Vagina (tissue), 2 donors: Measurements from ENCODE around the gene DKC1. TPM values are rescaled to one million over a fixed set of nuclear protein-coding genes. Genes with fewer than 3 reads are reported as not detected.
"Not testable (repeated sequence)": the region's sequence is repeated elsewhere in the genome, so short reads cannot be mapped to it uniquely, and the experiment has no call there.

Source experiments
- DNase-seq, 2 donors: peaks; one replicate each; pipeline ENCODE4 v3.0.0-alpha.2; 2017; ENCODE audit errors: extremely low spot score in 2 of 2
- H3K27ac ChIP-seq: fragments of 200-600 bp; sonication (generic); one replicate; pipeline ENCODE4 v1.5.1; 2019
- H3K27me3 ChIP-seq: fragments of 200-600 bp; sonication (generic); one replicate; pipeline ENCODE4 v1.5.1; 2019
- H3K36me3 ChIP-seq, 2 donors: fragments of 200-600 bp; sonication (generic); one replicate each; pipeline ENCODE4 v1.5.1; 2017 to 2019
- H3K4me1 ChIP-seq: fragments of 200-600 bp; sonication (generic); one replicate; pipeline ENCODE4 v1.5.1; 2019
- H3K4me3 ChIP-seq, 2 donors: fragments of 200-600 bp; sonication (generic); 1 replicate in 1 of 2; 2 replicates in 1 of 2; pipeline ENCODE4 v1.5.1; 2016 to 2019
- H3K9me3 ChIP-seq: fragments of 200-600 bp; sonication (generic); one replicate; pipeline ENCODE4 v1.5.1; 2019
- CTCF ChIP-seq, 3 experiments: fragments of 450-650 bp in 2 of 3; fragments of 200-600 bp in 1 of 3; sonication (generic) in 1 of 3; IDR thresholded peaks; one replicate each; pipeline ENCODE4 v1.5.1; 2017 to 2019; ENCODE audit warnings: antibody characterized with exemption in 3 of 3, mild to moderate bottlenecking in 2 of 3, moderate library complexity in 2 of 3
- POLR2A ChIP-seq, 2 donors: fragments of 450-650 bp; IDR thresholded peaks; one replicate each; pipeline ENCODE4 v1.6.1; 2017; ENCODE audit warnings: antibody characterized with exemption in 2 of 2, mild to moderate bottlenecking in 2 of 2, moderate library complexity in 2 of 2
- POLR2AphosphoS5 ChIP-seq, 2 donors: sonication (generic); formaldehyde crosslinking; IDR thresholded peaks; one replicate each; pipeline ENCODE4 v1.9.0; 2017; ENCODE audit warnings: antibody characterized with exemption in 2 of 2, mild to moderate bottlenecking in 2 of 2, low read depth in 1 of 2; ENCODE audit not compliant: insufficient read depth in 1 of 2
- intact Hi-C: fragments of 100-400 bp; cut with DNase I; formaldehyde crosslinking; loops from one replicate; pipeline ENCODE4 v1.15.1; 2023
- total RNA-seq: library from RNA; depleted of rRNA; stranded (reverse); fragments of >200 nt; gene quantifications from one replicate; pipeline ENCODE4 v1.2.3, GENCODE V29; 2016

The DKC1 gene
- total RNA-seq, 1 donor from 2014 or later: 22.8 TPM

- Histone ChIP-seq H3K27me3 (no peaks in the 10 kb centered on the region), H3K27ac (no peak overlapping the region), H3K4me1 (no peaks in the 10 kb centered on the region), H3K36me3 (no peaks in the 10 kb centered on the region), H3K9me3 (no peaks in the 10 kb centered on the region), H3K4me3 (no peak overlapping the region)
- TF ChIP-seq POLR2AphosphoS5 (IDR thresholded peaks at IDR 0.05; ENCODE audit: insufficient read depth in 1 of 2, low read depth in 1 of 2) (no peak), CTCF (IDR thresholded peaks at IDR 0.05) (no peak), POLR2A (IDR thresholded peaks at IDR 0.05) (no peak)
- DNase-seq: no peak
- intact Hi-C loops: no loop called here
Observed at GRCh38 chrX:154815274-154815818, 52.7 kb downstream of the DKC1 start.

- not testable (repeated sequence) for DNase-seq
Observed at GRCh38 chrX:154816326-154816898, 53.7 kb downstream of the DKC1 start.

GRCh38 chrX:154817048-154817618 lies 54.5 kb downstream of the DKC1 start:
- DNase-seq, H3K27me3 ChIP-seq, H3K9me3 ChIP-seq, H3K27ac ChIP-seq, intact Hi-C loops, H3K4me1 ChIP-seq, H3K36me3 ChIP-seq, H3K4me3 ChIP-seq: not testable (repeated sequence)

More at GRCh38 chrX:154816326-154816898, 53.7 kb downstream of the DKC1 start:
- H3K27me3 ChIP-seq, intact Hi-C loops, H3K27ac ChIP-seq, H3K4me1 ChIP-seq, H3K9me3 ChIP-seq, H3K36me3 ChIP-seq, H3K4me3 ChIP-seq: not testable (repeated sequence)

GRCh38 chrX:154818916-154819770 lies 56.5 kb downstream of the DKC1 start:
- no peak for DNase-seq
- Histone ChIP-seq H3K4me1 (no peaks in the 10 kb centered on the region), H3K27ac (no peak overlapping the region), H3K9me3 (no peaks in the 10 kb centered on the region), H3K36me3 (no peaks in the 10 kb centered on the region), H3K27me3 (no peaks in the 10 kb centered on the region), H3K4me3 (no peak overlapping the region)
- intact Hi-C loops: no loop called here
- TF ChIP-seq POLR2AphosphoS5 (IDR thresholded peaks at IDR 0.05; ENCODE audit: insufficient read depth in 1 of 2, low read depth in 1 of 2) (no peak), POLR2A (IDR thresholded peaks at IDR 0.05) (no peak), CTCF (IDR thresholded peaks at IDR 0.05) (no peak)

GRCh38 chrX:154819771-154820341 lies 57.2 kb downstream of the DKC1 start:
- Histone ChIP-seq H3K27me3 (no peaks in the 10 kb centered on the region), H3K27ac (no peak overlapping the region), H3K36me3 (no peaks in the 10 kb centered on the region), H3K4me3 (no peak overlapping the region), H3K9me3 (no peaks in the 10 kb centered on the region), H3K4me1 (no peaks in the 10 kb centered on the region)
- TF ChIP-seq POLR2A (IDR thresholded peaks at IDR 0.05): no peak
- no peak for TF ChIP-seq POLR2AphosphoS5 (IDR thresholded peaks at IDR 0.05; ENCODE audit: insufficient read depth in 1 of 2, low read depth in 1 of 2)
- TF ChIP-seq CTCF (IDR thresholded peaks at IDR 0.05): no peak
- DNase-seq: no peak
- intact Hi-C loops: no loop called here
